Measurements from ENCODE around the gene CNDP1. TPM values are rescaled to one million over a fixed set of nuclear protein-coding genes. Genes with fewer than 3 reads are reported as not detected.

Gene CNDP1
- total RNA-seq, 2 experiments from 2014 or later = 0.25 to 0.39 TPM

DNA sequence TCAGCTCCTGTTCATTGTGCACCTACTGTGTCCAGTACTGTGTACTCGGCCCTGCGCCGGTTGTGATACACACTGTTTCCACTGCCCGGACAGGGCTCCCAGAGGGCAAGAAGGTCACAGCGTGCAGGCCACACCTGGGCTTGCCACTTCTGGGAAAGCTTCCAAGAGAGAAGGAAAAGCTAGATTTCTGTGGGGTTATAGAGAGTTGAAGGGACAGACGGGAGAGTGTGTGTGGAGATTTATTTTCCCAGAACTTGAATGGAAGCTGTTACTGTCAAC lies 3.8 kb upstream of the CNDP1 start:
- ATAC-seq (ENCODE audit: poor library complexity) (no peak), DNase-seq (peak in 1 of 14 experiments; percentile 14)
- TF ChIP-seq, protein P1, sequence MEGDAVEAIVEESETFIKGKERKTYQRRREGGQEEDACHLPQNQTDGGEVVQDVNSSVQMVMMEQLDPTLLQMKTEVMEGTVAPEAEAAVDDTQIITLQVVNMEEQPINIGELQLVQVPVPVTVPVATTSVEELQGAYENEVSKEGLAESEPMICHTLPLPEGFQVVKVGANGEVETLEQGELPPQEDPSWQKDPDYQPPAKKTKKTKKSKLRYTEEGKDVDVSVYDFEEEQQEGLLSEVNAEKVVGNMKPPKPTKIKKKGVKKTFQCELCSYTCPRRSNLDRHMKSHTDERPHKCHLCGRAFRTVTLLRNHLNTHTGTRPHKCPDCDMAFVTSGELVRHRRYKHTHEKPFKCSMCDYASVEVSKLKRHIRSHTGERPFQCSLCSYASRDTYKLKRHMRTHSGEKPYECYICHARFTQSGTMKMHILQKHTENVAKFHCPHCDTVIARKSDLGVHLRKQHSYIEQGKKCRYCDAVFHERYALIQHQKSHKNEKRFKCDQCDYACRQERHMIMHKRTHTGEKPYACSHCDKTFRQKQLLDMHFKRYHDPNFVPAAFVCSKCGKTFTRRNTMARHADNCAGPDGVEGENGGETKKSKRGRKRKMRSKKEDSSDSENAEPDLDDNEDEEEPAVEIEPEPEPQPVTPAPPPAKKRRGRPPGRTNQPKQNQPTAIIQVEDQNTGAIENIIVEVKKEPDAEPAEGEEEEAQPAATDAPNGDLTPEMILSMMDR (IDR thresholded peaks at IDR 0.05) = no peak
- Histone ChIP-seq H3K36me3 (ENCODE audit: insufficient read depth, low read length) (no peaks in the 10 kb centered on the region), H3K4me3 (ENCODE audit: low read length) (no peak overlapping the region), H3K4me1 (ENCODE audit: insufficient read depth, low read length) (no peaks in the 10 kb centered on the region), H3K9me3 (ENCODE audit: control insufficient read depth in 1 of 2, insufficient read depth in 1 of 2, low read length in 2 of 2) (peaks cover 0 to 6% of the 10 kb centered on the region in 2 experiments), H3K27me3 (ENCODE audit: control insufficient read depth in 1 of 2, insufficient read depth in 2 of 2, low read length in 2 of 2) (peaks cover 0 to 6% of the 10 kb centered on the region in 2 experiments), H3K27ac (ENCODE audit: low read depth in 1 of 2, low read length in 2 of 2) (no peak overlapping the region)
- intact Hi-C loops (cut with DNase I, micrococcal nuclease) = no loop called here
- Mint-ChIP-seq H3K27ac (no peak overlapping the region), H3K4me3 (no peak overlapping the region), H3K27me3 (peaks cover 10% of the 10 kb centered on the region), H3K4me1 (ENCODE audit: low read depth) (no peaks in the 10 kb centered on the region), H3K9me3 (no peaks in the 10 kb centered on the region), H3K36me3 (ENCODE audit: low read depth) (no peaks in the 10 kb centered on the region)
- ChIA-PET CTCF (no interaction called here), POLR2A (no interaction called here)

DNA sequence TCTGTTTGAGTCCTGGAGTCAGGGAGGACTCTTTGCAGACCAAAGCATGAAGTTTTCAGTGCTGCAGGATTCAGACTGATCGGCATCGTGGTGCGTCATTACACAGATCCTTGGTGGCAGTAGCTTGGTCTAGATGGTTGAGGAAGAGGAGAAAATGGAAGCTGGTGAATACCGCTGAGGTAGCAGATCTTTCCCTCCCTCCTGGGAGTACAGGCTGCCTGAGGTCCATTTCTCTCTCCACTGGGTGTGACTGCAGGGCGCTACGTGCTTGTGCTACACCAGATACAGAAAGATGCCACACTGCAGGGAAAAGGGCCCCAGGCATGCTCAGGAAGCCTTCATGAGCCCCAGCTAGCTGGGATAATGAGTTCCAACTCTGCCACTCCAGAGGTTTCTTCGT lies 3.3 kb upstream of the CNDP1 start:
- POLR2A ChIA-PET = no interaction called here
- no peak overlapping the region for H3K4me3 ChIP-seq (ENCODE audit: low read length)
- H3K36me3 ChIP-seq (ENCODE audit: insufficient read depth, low read length) = no peaks in the 10 kb centered on the region
- no peaks in the 10 kb centered on the region for H3K36me3 Mint-ChIP-seq (ENCODE audit: low read depth)
- ATAC-seq (ENCODE audit: poor library complexity) = no peak
- no peaks in the 10 kb centered on the region for H3K4me1 Mint-ChIP-seq (ENCODE audit: low read depth)
- no peak overlapping the region for H3K4me3 Mint-ChIP-seq
- no peaks in the 10 kb centered on the region for H3K4me1 ChIP-seq (ENCODE audit: insufficient read depth, low read length)
- CTCF ChIA-PET = no interaction called here
- TF ChIP-seq, protein P1 (IDR thresholded peaks at IDR 0.05) = no peak
- H3K9me3 ChIP-seq (ENCODE audit: control insufficient read depth in 1 of 2, insufficient read depth in 1 of 2, low read length in 2 of 2) = peaks cover 0 to 6% of the 10 kb centered on the region in 2 experiments
- H3K27me3 ChIP-seq (ENCODE audit: control insufficient read depth in 1 of 2, insufficient read depth in 2 of 2, low read length in 2 of 2) = peaks cover 0 to 6% of the 10 kb centered on the region in 2 experiments
- intact Hi-C loops (cut with DNase I, micrococcal nuclease) = no loop called here
- no peak overlapping the region for H3K27ac ChIP-seq (ENCODE audit: low read depth in 1 of 2, low read length in 2 of 2)
- no peak for DNase-seq
- peaks cover 10% of the 10 kb centered on the region for H3K27me3 Mint-ChIP-seq
- H3K9me3 Mint-ChIP-seq = no peaks in the 10 kb centered on the region
- H3K27ac Mint-ChIP-seq = no peak overlapping the region

DNA sequence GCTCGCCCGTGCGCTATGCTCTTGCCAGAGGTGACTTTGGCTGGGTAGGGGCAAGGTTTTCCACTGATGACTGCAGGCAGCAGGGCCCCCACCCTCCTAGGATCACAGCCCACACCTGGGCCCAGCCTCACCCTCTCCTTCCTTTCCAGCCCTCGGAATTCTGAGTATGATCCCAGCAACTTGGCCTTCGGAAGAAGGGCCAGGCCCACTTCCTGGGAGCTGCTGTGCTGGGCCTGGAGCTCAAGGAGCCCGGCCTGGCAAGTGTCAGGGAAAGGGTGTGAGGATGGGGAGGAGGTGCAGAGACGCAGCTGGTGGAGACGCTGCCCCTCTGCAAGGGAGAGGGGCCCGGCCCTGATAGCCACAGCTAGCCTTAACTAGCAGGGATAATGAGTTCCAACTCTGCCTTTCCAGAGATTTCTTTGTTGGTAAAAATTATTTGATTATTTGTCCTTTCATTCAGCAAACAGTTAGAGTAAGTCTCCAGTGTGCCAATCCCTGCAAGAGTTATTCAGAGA lies 1.7 kb upstream of the CNDP1 start:
- peaks cover 0 to 6% of the 10 kb centered on the region in 2 experiments for H3K27me3 ChIP-seq (ENCODE audit: control insufficient read depth in 1 of 2, insufficient read depth in 2 of 2, low read length in 2 of 2)
- ChIA-PET CTCF (no interaction called here), POLR2A (no interaction called here)
- H3K4me1 Mint-ChIP-seq (ENCODE audit: low read depth) = no peaks in the 10 kb centered on the region
- no peaks in the 10 kb centered on the region for H3K36me3 ChIP-seq (ENCODE audit: insufficient read depth, low read length)
- peaks cover 0 to 6% of the 10 kb centered on the region in 2 experiments for H3K9me3 ChIP-seq (ENCODE audit: control insufficient read depth in 1 of 2, insufficient read depth in 1 of 2, low read length in 2 of 2)
- no peak overlapping the region for H3K4me3 Mint-ChIP-seq
- intact Hi-C loops (cut with DNase I, micrococcal nuclease) = no loop called here
- H3K4me3 ChIP-seq (ENCODE audit: low read length) = no peak overlapping the region
- no peak for DNase-seq
- TF ChIP-seq, protein P1 (IDR thresholded peaks at IDR 0.05) = no peak
- no peaks in the 10 kb centered on the region for H3K4me1 ChIP-seq (ENCODE audit: insufficient read depth, low read length)
- no peaks in the 10 kb centered on the region for H3K36me3 Mint-ChIP-seq (ENCODE audit: low read depth)
- no peaks in the 10 kb centered on the region for H3K9me3 Mint-ChIP-seq
- H3K27ac Mint-ChIP-seq = no peak overlapping the region
- no peak for ATAC-seq (ENCODE audit: poor library complexity)
- no peak overlapping the region for H3K27ac ChIP-seq (ENCODE audit: low read depth in 1 of 2, low read length in 2 of 2)
- H3K27me3 Mint-ChIP-seq = peaks cover 10% of the 10 kb centered on the region
